ENCODE results near the gene CPLANE1. TPM values are rescaled to one million over a fixed set of nuclear protein-coding genes. Genes with fewer than 3 reads are reported as not detected.

The CPLANE1 gene
- total RNA-seq, 1 donor from 2014 or later = 21.8 TPM

DNA sequence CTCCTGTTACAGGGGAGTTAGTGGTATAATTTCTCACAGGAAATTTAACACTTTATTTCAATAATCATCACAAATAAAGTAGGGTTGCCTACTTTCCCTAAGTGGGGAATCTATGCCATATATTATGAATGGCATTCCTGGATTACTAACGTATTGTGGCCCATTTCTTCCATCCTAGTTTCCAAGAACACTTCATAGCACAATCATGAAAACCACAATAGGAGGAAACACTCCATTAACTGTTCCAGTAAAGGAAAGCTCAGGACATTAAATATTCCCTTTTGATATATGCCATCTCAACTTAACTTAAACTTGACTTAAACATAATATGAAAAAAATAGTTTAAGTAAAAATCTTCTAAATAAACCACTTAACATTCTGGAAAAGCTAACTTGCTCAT is 2.1 kb downstream of the CPLANE1 start:
- Histone ChIP-seq H3K9ac (ENCODE audit: low read length) (no peak overlapping the region), H3K4me2 (ENCODE audit: low read length) (peak overlapping the region; percentile 4), H2AFZ (ENCODE audit: low read depth, low read length) (no peak overlapping the region), H3K4me3 (ENCODE audit: insufficient read depth, low read depth, low read length) (no peak overlapping the region), H3K4me1 (ENCODE audit: insufficient read depth, low read length) (peaks cover 4% of the 10 kb centered on the region), H3K27me3 (ENCODE audit: insufficient read depth, low read length) (no peaks in the 10 kb centered on the region), H3K27ac (ENCODE audit: low read depth, low read length) (no peak overlapping the region), H3K36me3 (ENCODE audit: insufficient read depth, low read length) (no peaks in the 10 kb centered on the region), H3K9me3 (ENCODE audit: insufficient read depth, low read depth, low read length) (no peaks in the 10 kb centered on the region), H3K79me2 (ENCODE audit: insufficient read depth, low read length) (peaks cover 31% of the 10 kb centered on the region), H4K20me1 (ENCODE audit: insufficient read depth, low read length) (no peaks in the 10 kb centered on the region)
- H3K4me1 Mint-ChIP-seq (ENCODE audit: low read depth, unreplicated experiment) = peaks cover 2% of the 10 kb centered on the region
- DNase-seq (ENCODE audit: low read depth) (peak; percentile 19), FAIRE-seq (no peak)
- H3K36me3 Mint-ChIP-seq (ENCODE audit: low read depth, unreplicated experiment) = no peaks in the 10 kb centered on the region
- no peak overlapping the region for H3K27ac Mint-ChIP-seq (ENCODE audit: unreplicated experiment)
- H3K9me3 Mint-ChIP-seq (ENCODE audit: unreplicated experiment) = no peaks in the 10 kb centered on the region
- TF ChIP-seq EZH2 (IDR thresholded peaks at IDR 0.05; ENCODE audit: insufficient read depth, low read length) = no peak
- no peak for TF ChIP-seq CTCF (IDR thresholded peaks at IDR 0.05; ENCODE audit: insufficient read depth, low read depth, low read length)
- H3K27me3 Mint-ChIP-seq (ENCODE audit: low read depth, unreplicated experiment) = no peaks in the 10 kb centered on the region
- H3K4me3 Mint-ChIP-seq (ENCODE audit: unreplicated experiment) = no peak overlapping the region

DNA sequence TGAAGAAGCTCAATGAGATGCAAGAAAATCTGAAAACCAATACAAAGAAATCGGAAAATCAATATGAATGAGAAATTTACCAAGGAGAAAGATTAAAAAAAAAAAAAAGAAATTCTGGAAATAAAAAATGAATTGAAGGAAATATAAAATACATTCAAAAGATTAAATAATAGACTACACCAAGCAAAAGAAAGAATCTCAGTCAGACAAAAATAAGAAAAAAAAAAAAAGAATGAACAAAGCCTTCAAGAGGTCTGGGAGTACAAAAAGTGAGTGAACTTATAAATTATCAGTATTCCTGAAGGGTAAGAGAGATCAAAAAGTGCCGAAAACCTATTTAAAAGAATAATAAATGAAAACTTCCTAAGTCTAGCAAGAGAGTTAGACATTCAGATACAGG is 14.9 kb downstream of the CPLANE1 start:
- Histone ChIP-seq H3K4me2 (ENCODE audit: low read length) (no peak overlapping the region), H4K20me1 (ENCODE audit: insufficient read depth, low read length) (peaks cover 9% of the 10 kb centered on the region), H3K36me3 (ENCODE audit: insufficient read depth, low read length) (peaks cover 7% of the 10 kb centered on the region), H3K79me2 (ENCODE audit: insufficient read depth, low read length) (peaks cover 24% of the 10 kb centered on the region), H3K9ac (ENCODE audit: low read length) (no peak overlapping the region), H3K9me3 (ENCODE audit: insufficient read depth, low read depth, low read length) (no peaks in the 10 kb centered on the region), H3K4me1 (ENCODE audit: insufficient read depth, low read length) (no peaks in the 10 kb centered on the region), H3K27ac (ENCODE audit: low read depth, low read length) (no peak overlapping the region), H3K4me3 (ENCODE audit: insufficient read depth, low read depth, low read length) (no peak overlapping the region), H3K27me3 (ENCODE audit: insufficient read depth, low read length) (no peaks in the 10 kb centered on the region), H2AFZ (ENCODE audit: low read depth, low read length) (no peak overlapping the region)
- Mint-ChIP-seq H3K27ac (ENCODE audit: unreplicated experiment) (no peak overlapping the region), H3K27me3 (ENCODE audit: low read depth, unreplicated experiment) (no peaks in the 10 kb centered on the region), H3K4me3 (ENCODE audit: unreplicated experiment) (no peak overlapping the region), H3K36me3 (ENCODE audit: low read depth, unreplicated experiment) (peaks cover 29% of the 10 kb centered on the region), H3K4me1 (ENCODE audit: low read depth, unreplicated experiment) (no peaks in the 10 kb centered on the region), H3K9me3 (ENCODE audit: unreplicated experiment) (peaks cover 2% of the 10 kb centered on the region)
- DNase-seq (ENCODE audit: low read depth) = no peak
- no peak for FAIRE-seq
- TF ChIP-seq CTCF (IDR thresholded peaks at IDR 0.05; ENCODE audit: insufficient read depth, low read depth, low read length) = no peak
- TF ChIP-seq EZH2 (IDR thresholded peaks at IDR 0.05; ENCODE audit: insufficient read depth, low read length) = no peak

- Histone ChIP-seq H3K9ac (ENCODE audit: low read length) (no peak overlapping the region), H3K4me3 (ENCODE audit: insufficient read depth, low read depth, low read length) (no peak overlapping the region), H2AFZ (ENCODE audit: low read depth, low read length) (no peak overlapping the region), H3K4me1 (ENCODE audit: insufficient read depth, low read length) (no peaks in the 10 kb centered on the region), H4K20me1 (ENCODE audit: insufficient read depth, low read length) (no peaks in the 10 kb centered on the region), H3K79me2 (ENCODE audit: insufficient read depth, low read length) (no peaks in the 10 kb centered on the region), H3K9me3 (ENCODE audit: insufficient read depth, low read depth, low read length) (no peaks in the 10 kb centered on the region), H3K27ac (ENCODE audit: low read depth, low read length) (no peak overlapping the region), H3K36me3 (ENCODE audit: insufficient read depth, low read length) (peaks cover 20% of the 10 kb centered on the region), H3K27me3 (ENCODE audit: insufficient read depth, low read length) (no peaks in the 10 kb centered on the region), H3K4me2 (ENCODE audit: low read length) (no peak overlapping the region)
- Mint-ChIP-seq H3K4me3 (ENCODE audit: unreplicated experiment) (no peak overlapping the region), H3K27ac (ENCODE audit: unreplicated experiment) (no peak overlapping the region), H3K9me3 (ENCODE audit: unreplicated experiment) (no peaks in the 10 kb centered on the region), H3K4me1 (ENCODE audit: low read depth, unreplicated experiment) (no peaks in the 10 kb centered on the region), H3K27me3 (ENCODE audit: low read depth, unreplicated experiment) (no peaks in the 10 kb centered on the region), H3K36me3 (ENCODE audit: low read depth, unreplicated experiment) (peaks cover 11% of the 10 kb centered on the region)
- FAIRE-seq = peak; percentile 49
- no peak for DNase-seq (ENCODE audit: low read depth)
- TF ChIP-seq CTCF (IDR thresholded peaks at IDR 0.05; ENCODE audit: insufficient read depth, low read depth, low read length) (no peak), EZH2 (IDR thresholded peaks at IDR 0.05; ENCODE audit: insufficient read depth, low read length) (no peak)
Measured at GRCh38 chr5:37226377-37226776, 22.8 kb downstream of the CPLANE1 start.

All from astrocyte (in vitro differentiated cells and primary cell).